Measurements from ENCODE around the gene DPM1.

- TF ChIP-seq CTCF (IDR thresholded peaks at IDR 0.05) (no peak), POLR2A (IDR thresholded peaks at IDR 0.05) (no peak)
Measured at GRCh38 chr20:50926530-50926929, 31.8 kb downstream of the DPM1 start.
